ENCODE results near the gene GSG1L. TPM values are rescaled to one million over a fixed set of nuclear protein-coding genes. Genes with fewer than 3 reads are reported as not detected.
A peak's percentile ranks its signal among the peaks of the same experiment; 100 is the strongest.

GSG1L gene
- total and polyA plus RNA-seq, 2 experiments from 2014 or later, result not detected

DNA sequence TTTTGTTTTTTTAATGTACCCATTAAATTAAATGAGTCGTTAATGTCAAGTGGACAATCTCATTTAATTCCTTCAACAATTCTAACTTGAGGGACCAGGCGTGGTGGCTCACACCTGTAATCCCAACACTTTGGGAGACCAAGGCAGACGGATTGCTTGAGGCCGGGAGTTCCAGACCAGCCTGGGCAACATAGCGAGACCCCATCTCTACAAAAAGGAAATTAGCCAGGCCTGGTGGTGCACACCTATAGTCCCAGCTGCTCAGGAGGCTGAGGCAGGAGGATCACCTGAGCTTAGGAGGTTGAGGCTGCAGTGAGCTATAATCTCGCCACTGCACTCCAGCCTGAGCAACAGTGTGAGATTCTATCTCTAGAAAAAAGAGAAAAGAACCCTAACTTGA lies 20.7 kb upstream of the GSG1L start:
- Histone ChIP-seq H3K4me2 (no peak overlapping the region), H3K27ac (no peak overlapping the region), H3K36me3 (replicated peaks; ENCODE audit: insufficient read depth, low read depth) (no peaks in the 10 kb centered on the region), H3K4me1 (ENCODE audit: insufficient read depth) (no peaks in the 10 kb centered on the region), H3K27me3 (no peaks in the 10 kb centered on the region), H3K9me2 (replicated peaks; ENCODE audit: insufficient read depth) (no peaks in the 10 kb centered on the region), H2AFZ (no peak overlapping the region), H3K4me3 (no peak overlapping the region), H4K20me1 (ENCODE audit: insufficient read depth, poor library complexity, severe bottlenecking) (no peaks in the 10 kb centered on the region), H3K79me2 (no peaks in the 10 kb centered on the region), H3K9me3 (ENCODE audit: low read depth) (no peaks in the 10 kb centered on the region)
- no peak for DNase-seq (ENCODE audit: low spot score)
- 91% methylated on average over 6 of the region's 6 CpGs for WGBS (ENCODE audit: low lambda C conversion rate, missing lambda C conversion rate)
- TF ChIP-seq, protein P1, sequence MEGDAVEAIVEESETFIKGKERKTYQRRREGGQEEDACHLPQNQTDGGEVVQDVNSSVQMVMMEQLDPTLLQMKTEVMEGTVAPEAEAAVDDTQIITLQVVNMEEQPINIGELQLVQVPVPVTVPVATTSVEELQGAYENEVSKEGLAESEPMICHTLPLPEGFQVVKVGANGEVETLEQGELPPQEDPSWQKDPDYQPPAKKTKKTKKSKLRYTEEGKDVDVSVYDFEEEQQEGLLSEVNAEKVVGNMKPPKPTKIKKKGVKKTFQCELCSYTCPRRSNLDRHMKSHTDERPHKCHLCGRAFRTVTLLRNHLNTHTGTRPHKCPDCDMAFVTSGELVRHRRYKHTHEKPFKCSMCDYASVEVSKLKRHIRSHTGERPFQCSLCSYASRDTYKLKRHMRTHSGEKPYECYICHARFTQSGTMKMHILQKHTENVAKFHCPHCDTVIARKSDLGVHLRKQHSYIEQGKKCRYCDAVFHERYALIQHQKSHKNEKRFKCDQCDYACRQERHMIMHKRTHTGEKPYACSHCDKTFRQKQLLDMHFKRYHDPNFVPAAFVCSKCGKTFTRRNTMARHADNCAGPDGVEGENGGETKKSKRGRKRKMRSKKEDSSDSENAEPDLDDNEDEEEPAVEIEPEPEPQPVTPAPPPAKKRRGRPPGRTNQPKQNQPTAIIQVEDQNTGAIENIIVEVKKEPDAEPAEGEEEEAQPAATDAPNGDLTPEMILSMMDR (IDR thresholded peaks at IDR 0.05; ENCODE audit: poor library complexity), result no peak
- TF ChIP-seq EZH2phosphoT487 (IDR thresholded peaks at IDR 0.05; ENCODE audit: low read depth, severe bottlenecking, unreplicated experiment), result no peak
- no peak for TF ChIP-seq EZH2 (IDR thresholded peaks at IDR 0.05; ENCODE audit: borderline replicate concordance)

DNA sequence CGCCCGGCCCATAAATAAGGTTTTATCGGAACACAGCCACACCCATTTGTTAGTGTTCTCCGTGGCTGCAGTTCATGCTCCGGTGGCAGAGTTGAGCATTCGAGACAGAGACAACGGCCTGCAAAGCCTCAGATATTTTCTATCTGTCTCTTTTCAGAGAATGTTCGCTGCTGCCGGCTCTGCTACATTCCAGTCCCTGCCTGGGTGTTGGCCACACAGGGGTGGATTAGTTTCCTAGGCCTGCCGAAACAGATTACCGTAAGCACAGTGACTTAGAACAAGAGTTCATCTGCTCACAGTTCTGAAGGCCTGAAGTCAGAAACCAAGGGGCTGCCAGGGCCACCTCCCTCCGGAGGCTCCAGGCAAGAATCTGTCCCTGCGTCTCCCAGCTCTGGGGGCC lies 19.1 kb upstream of the GSG1L start:
- Histone ChIP-seq H3K4me2 (peak overlapping the region; percentile 41), H4K20me1 (ENCODE audit: insufficient read depth, poor library complexity, severe bottlenecking) (no peaks in the 10 kb centered on the region), H3K79me2 (no peaks in the 10 kb centered on the region), H3K27me3 (no peaks in the 10 kb centered on the region), H3K4me1 (ENCODE audit: insufficient read depth) (no peaks in the 10 kb centered on the region), H3K4me3 (no peak overlapping the region), H3K27ac (peak overlapping the region; percentile 81), H3K9me3 (ENCODE audit: low read depth) (no peaks in the 10 kb centered on the region), H2AFZ (no peak overlapping the region), H3K36me3 (replicated peaks; ENCODE audit: insufficient read depth, low read depth) (no peaks in the 10 kb centered on the region), H3K9me2 (replicated peaks; ENCODE audit: insufficient read depth) (no peaks in the 10 kb centered on the region)
- TF ChIP-seq, protein P1 (IDR thresholded peaks at IDR 0.05; ENCODE audit: poor library complexity), result no peak
- TF ChIP-seq EZH2 (IDR thresholded peaks at IDR 0.05; ENCODE audit: borderline replicate concordance) (no peak), EZH2phosphoT487 (IDR thresholded peaks at IDR 0.05; ENCODE audit: low read depth, severe bottlenecking, unreplicated experiment) (no peak)
- WGBS (ENCODE audit: low lambda C conversion rate, missing lambda C conversion rate), result 44% methylated on average over 13 of the region's 13 CpGs
- DNase-seq (ENCODE audit: low spot score), result peak; percentile 59

DNA sequence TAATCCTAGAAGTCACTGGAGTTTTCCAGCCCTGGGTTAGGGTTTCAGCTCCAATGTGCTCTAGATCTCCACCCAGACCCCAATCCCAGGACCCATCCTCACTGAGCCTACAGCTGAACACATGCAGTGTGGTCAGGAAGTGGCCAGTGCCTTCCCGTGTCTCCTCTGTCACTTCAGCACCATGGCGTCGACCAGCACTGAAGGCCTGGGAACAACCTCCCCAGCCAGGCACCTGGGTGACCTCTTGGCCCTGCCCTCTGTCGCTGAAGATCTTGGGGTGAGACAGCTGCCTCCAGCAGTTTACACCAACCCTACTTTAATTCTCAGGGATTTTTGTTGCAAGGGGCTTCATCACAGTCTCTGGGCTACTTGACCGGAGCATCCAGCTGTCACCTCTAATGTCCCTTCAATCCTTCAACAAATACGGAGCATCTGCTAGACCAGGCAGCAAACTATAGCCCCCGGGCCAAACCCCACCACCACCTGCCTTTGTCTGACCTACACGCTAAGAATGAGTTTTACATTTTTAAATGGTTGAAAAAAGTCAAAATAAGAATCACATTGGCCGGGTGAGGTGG lies 18.0 kb upstream of the GSG1L start:
- Histone ChIP-seq H3K9me2 (replicated peaks; ENCODE audit: insufficient read depth) (no peaks in the 10 kb centered on the region), H3K9me3 (ENCODE audit: low read depth) (no peaks in the 10 kb centered on the region), H4K20me1 (ENCODE audit: insufficient read depth, poor library complexity, severe bottlenecking) (no peaks in the 10 kb centered on the region), H2AFZ (no peak overlapping the region), H3K27ac (peak overlapping the region; percentile 24), H3K36me3 (replicated peaks; ENCODE audit: insufficient read depth, low read depth) (no peaks in the 10 kb centered on the region), H3K27me3 (no peaks in the 10 kb centered on the region), H3K4me1 (ENCODE audit: insufficient read depth) (no peaks in the 10 kb centered on the region), H3K4me2 (no peak overlapping the region), H3K4me3 (no peak overlapping the region), H3K79me2 (no peaks in the 10 kb centered on the region)
- WGBS (ENCODE audit: low lambda C conversion rate, missing lambda C conversion rate), result 85% methylated on average over 9 of the region's 9 CpGs
- DNase-seq (ENCODE audit: low spot score), result no peak
- no peak for TF ChIP-seq EZH2 (IDR thresholded peaks at IDR 0.05; ENCODE audit: borderline replicate concordance)
- TF ChIP-seq, protein P1 (IDR thresholded peaks at IDR 0.05; ENCODE audit: poor library complexity), result no peak
- TF ChIP-seq EZH2phosphoT487 (IDR thresholded peaks at IDR 0.05; ENCODE audit: low read depth, severe bottlenecking, unreplicated experiment), result no peak
